A549 (cell line): ENCODE results near the gene SECISBP2L.

Source experiments
- MAFK ChIP-seq: fragments of 450-650 bp; IDR thresholded peaks from 2 replicates; pipeline ENCODE4 v1.6.1; 2014; ENCODE audit not compliant: partially characterized antibody
- POLR2A ChIP-seq: IDR thresholded peaks from 2 replicates; pipeline ENCODE4 v1.6.1; 2012; ENCODE audit warnings: mild to moderate bottlenecking, low read length
- TF ChIP-seq, protein P1 (sequence below): fragments of >200 bp; sonication (Bioruptor Twin); formaldehyde crosslinking; IDR thresholded peaks from 3 replicates; pipeline ENCODE4 v1.5.1; 2016

- TF ChIP-seq POLR2A (no peak), MAFK (no peak)
- TF ChIP-seq, protein P1, sequence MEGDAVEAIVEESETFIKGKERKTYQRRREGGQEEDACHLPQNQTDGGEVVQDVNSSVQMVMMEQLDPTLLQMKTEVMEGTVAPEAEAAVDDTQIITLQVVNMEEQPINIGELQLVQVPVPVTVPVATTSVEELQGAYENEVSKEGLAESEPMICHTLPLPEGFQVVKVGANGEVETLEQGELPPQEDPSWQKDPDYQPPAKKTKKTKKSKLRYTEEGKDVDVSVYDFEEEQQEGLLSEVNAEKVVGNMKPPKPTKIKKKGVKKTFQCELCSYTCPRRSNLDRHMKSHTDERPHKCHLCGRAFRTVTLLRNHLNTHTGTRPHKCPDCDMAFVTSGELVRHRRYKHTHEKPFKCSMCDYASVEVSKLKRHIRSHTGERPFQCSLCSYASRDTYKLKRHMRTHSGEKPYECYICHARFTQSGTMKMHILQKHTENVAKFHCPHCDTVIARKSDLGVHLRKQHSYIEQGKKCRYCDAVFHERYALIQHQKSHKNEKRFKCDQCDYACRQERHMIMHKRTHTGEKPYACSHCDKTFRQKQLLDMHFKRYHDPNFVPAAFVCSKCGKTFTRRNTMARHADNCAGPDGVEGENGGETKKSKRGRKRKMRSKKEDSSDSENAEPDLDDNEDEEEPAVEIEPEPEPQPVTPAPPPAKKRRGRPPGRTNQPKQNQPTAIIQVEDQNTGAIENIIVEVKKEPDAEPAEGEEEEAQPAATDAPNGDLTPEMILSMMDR, result no peak
Measured at GRCh38 chr15:48996276-48996675, 50.0 kb downstream of the SECISBP2L start.
